ENCODE results near the gene SEC61A1.

Gene SEC61A1

DNA sequence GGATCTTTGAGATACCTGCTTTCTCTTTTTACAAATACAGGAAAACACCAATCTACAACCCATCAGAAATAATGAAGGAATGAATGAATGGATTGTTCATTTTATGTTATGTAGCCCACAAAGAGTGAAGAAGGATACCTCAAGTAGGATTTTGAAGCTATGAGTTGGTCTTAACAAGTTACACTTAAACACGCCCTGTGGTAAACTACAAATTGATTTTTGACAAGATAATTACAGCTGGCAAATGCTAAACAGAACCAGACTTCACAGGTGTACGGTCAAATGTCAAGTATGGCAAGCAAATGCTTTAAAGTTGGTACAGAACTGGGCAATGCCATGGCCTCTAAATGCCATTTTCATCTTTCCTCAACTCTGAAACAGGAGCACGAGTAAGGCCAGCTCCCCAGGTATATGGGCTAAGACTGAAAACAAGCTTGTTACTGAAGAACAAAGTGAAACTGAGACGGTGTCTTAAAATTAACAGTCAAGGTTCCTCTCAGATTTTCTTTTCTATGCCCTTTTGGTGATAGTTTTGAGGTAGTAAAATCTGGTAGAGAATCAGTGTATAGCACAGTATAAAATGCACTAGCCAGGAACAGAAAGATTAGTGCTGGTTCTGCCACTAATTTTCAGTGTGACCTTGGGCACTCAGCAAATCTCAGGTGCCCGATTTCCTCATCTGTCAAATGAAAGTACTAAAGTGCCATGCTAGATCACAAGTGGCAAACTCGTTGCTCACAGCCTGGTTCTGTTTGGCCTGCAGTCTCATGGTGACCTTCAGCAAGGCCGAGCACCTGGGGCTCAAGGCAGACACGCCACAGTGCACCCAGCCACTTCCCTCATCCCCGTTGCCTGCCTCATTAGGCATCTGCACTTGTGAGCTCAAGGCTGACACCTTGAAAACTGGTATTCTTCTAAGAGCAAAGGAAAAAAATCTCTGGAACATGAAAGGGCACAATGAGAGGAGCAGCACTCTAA, 61.9 kb downstream of the SEC61A1 start:
- DNase-seq: no peak
